Adipocyte (in vitro differentiated cells): ENCODE results near the gene FBXL3.

Experiments
- DNase-seq: peaks from one replicate; pipeline ENCODE4 v3.0.0-alpha.2; 2015; ENCODE audit warnings: low read depth
- H3K27me3 ChIP-seq: replicated peaks from 2 replicates; pipeline ENCODE4 v1.7.0; 2013; ENCODE audit warnings: mild to moderate bottlenecking, low read length, moderate library complexity; ENCODE audit not compliant: control insufficient read depth, insufficient read depth
- H3K36me3 ChIP-seq: 2 replicates; pipeline ENCODE4 v1.7.0; 2013; ENCODE audit warnings: low read length, mild to moderate bottlenecking, moderate library complexity; ENCODE audit not compliant: control insufficient read depth, insufficient read depth, severe bottlenecking
- H3K4me1 ChIP-seq: 2 replicates; pipeline ENCODE4 v1.7.0; 2013; ENCODE audit warnings: mild to moderate bottlenecking, low read length, moderate library complexity; ENCODE audit not compliant: control insufficient read depth, insufficient read depth
- H3K4me3 ChIP-seq: 2 replicates; pipeline ENCODE4 v1.7.0; 2013; ENCODE audit warnings: mild to moderate bottlenecking, low read length, moderate library complexity
- H3K9ac ChIP-seq: 2 replicates; pipeline ENCODE4 v1.7.0; 2013; ENCODE audit warnings: mild to moderate bottlenecking, low read length, moderate library complexity
- H3K9me3 ChIP-seq: 2 replicates; pipeline ENCODE4 v1.7.0; 2013; ENCODE audit warnings: mild to moderate bottlenecking, low read length, moderate library complexity; ENCODE audit not compliant: control insufficient read depth

Gene FBXL3

DNA sequence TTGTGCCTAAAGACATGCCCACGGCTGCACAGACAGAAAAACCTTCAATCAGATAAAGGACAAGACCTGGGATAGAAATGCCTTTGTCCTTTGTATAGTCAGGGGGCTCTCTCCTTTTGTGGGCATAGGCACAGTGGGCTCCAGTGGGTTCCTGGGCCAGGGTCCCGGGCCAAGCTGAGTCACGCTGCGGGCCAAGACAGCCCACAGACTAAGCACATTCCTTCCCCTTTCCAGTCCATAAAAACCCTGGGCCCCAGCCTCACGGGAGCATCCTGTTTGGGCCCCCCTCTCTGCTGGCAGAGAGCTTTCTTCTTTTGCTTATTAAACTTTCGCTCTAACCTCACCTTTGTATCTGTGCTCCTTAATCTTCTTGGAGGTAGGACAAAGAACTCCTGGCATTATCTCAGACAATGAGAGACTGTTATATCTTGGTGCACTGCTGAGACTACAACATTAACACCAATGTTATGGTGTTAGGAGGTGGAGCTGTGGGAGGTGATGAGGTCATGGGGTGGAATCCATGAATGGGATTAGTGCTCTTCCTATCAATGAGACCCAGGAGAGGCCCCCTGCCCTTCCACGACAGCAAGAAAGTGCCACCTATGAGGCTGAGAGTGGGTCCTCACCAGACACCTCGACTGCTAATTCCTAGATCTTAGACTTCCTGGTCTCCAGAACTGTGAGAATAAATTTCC, 20.8 kb upstream of the FBXL3 start:
- no peaks in the 10 kb centered on the region for H3K27me3 ChIP-seq
- no peak for DNase-seq
- no peaks in the 10 kb centered on the region for H3K9me3 ChIP-seq
- peaks cover 100% of the 10 kb centered on the region for H3K36me3 ChIP-seq
- H3K9ac ChIP-seq: no peak overlapping the region
- H3K4me3 ChIP-seq: no peak overlapping the region
- peaks cover 7% of the 10 kb centered on the region for H3K4me1 ChIP-seq

DNA sequence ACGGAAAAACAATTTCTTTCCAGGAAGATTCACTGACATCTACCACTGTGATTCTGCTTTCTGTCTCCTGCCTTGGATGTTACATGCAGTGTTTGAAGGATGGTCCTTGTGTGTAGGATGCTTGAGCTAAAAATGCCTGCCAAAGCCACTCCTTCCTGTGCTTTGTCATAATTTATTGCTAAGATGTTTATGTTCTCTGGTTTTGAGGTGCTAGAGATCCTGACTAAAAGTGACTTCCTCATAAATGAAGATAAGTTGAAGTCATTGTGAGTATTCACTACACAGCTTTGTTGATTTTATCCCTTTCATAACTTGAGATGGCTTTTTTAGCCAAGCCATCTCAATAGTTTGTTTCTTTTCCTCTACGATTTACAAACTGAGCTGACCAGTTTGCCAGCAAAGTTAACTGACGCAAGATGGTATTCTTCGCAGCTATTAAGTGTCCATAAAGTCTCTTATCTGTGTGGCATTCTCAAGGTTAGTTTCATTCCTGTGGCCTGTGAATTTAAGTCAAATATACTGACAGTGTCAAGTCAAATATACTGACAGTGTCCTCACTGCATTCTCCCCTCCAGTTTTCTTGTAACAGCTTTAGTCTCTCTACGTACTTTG, 15.7 kb upstream of the FBXL3 start:
- peaks cover 62% of the 10 kb centered on the region for H3K36me3 ChIP-seq
- H3K4me1 ChIP-seq: no peaks in the 10 kb centered on the region
- no peak overlapping the region for H3K4me3 ChIP-seq
- H3K9me3 ChIP-seq: no peaks in the 10 kb centered on the region
- H3K27me3 ChIP-seq: no peaks in the 10 kb centered on the region
- DNase-seq: no peak
- H3K9ac ChIP-seq: no peak overlapping the region

DNA sequence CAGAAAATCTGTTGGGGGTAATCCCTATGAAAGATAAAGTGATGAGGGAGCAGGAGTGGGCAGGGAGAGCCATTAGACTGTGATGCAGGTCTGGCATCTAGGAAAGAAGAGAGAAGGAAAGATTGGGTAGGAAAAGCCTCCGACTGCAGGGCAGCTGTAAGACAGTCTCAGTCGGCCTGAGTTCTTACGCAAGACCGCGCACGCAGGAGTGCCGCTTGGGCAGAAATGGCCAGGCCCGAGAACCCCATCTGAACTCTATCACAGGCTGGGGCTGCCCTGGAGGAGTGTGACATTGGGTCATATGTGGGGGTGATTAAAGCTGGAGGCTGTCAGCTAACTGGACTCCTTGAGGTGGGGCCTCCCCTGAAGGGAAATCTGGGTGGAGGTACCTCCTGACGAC, 13.9 kb upstream of the FBXL3 start:
- Histone ChIP-seq H3K36me3 (peaks cover 43% of the 10 kb centered on the region), H3K9ac (no peak overlapping the region), H3K4me3 (no peak overlapping the region), H3K9me3 (no peaks in the 10 kb centered on the region), H3K4me1 (no peaks in the 10 kb centered on the region), H3K27me3 (no peaks in the 10 kb centered on the region)
- no peak for DNase-seq

DNA sequence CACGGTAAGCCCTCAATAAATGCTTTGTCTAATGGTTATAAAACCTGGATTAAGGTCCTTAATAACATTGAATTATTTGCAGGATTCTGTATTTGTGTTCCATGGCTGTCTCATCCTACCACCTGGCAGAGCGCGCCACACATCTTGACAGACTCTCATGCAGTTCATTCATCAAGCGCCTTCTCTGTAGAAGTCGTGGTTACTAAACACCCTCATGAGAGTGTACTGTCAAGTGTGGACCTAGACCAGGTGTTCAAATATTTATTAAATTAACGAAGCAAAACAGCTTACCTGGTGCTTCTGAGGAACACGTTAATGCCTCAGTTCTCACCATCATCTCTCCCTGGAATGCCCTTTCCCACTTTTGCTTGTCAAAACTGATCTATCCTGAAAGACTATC, 13.1 kb upstream of the FBXL3 start:
- H3K9me3 ChIP-seq: no peaks in the 10 kb centered on the region
- peaks cover 2% of the 10 kb centered on the region for H3K4me1 ChIP-seq
- peaks cover 36% of the 10 kb centered on the region for H3K36me3 ChIP-seq
- DNase-seq: no peak
- no peaks in the 10 kb centered on the region for H3K27me3 ChIP-seq
- H3K9ac ChIP-seq: no peak overlapping the region
- no peak overlapping the region for H3K4me3 ChIP-seq

DNA sequence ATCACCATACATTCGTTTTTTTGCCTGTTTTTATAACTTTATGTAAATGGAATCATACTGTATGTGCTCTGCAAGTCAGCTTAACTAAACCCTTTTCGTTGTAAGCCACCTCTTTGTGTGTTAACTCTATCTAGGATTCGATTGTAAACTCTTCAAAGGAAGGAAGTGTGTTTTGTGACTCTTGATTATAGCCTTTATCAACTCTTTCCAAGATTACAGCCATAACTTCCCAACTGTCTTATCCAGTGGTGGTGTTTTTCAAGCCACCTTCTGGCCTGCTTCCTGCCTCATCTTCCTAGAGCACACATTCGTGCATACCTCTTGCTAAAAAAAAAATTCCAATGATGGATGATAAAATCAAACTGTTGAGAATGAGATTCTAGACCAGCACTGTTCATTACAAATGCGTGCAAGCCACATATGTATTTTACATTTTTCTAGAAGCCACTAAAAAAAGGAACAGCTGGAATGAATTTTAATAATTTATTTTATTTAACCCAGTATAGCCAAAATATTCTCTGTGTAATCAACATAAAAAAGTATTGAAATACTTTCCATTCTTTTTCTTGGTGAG, 12.0 kb upstream of the FBXL3 start:
- H3K4me3 ChIP-seq: no peak overlapping the region
- H3K27me3 ChIP-seq: no peaks in the 10 kb centered on the region
- DNase-seq: no peak
- no peak overlapping the region for H3K9ac ChIP-seq
- peaks cover 25% of the 10 kb centered on the region for H3K36me3 ChIP-seq
- no peaks in the 10 kb centered on the region for H3K9me3 ChIP-seq
- peaks cover 13% of the 10 kb centered on the region for H3K4me1 ChIP-seq

DNA sequence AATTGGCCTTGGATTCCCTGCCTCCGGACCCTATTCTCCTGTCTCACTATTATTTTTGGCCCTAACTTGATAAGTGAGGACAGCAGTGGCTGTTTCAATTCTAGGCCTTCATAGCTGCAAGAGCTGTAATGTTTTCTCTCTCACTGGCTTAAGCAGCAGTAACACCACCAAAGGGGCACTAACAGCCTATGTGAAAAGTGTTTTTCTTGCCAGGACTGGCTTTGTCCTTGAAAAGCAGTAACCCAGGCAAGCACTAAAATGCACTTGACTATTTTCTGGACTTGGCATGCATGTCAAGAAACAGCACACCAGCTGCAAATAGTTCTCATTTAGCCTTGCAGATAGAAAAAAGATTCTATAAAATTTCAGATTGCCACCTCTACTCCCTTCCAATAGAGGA, 9.3 kb upstream of the FBXL3 start:
- H3K9ac ChIP-seq: no peak overlapping the region
- H3K9me3 ChIP-seq: no peaks in the 10 kb centered on the region
- H3K36me3 ChIP-seq: peaks cover 2% of the 10 kb centered on the region
- no peak for DNase-seq
- H3K27me3 ChIP-seq: no peaks in the 10 kb centered on the region
- H3K4me3 ChIP-seq: no peak overlapping the region
- H3K4me1 ChIP-seq: peaks cover 15% of the 10 kb centered on the region

DNA sequence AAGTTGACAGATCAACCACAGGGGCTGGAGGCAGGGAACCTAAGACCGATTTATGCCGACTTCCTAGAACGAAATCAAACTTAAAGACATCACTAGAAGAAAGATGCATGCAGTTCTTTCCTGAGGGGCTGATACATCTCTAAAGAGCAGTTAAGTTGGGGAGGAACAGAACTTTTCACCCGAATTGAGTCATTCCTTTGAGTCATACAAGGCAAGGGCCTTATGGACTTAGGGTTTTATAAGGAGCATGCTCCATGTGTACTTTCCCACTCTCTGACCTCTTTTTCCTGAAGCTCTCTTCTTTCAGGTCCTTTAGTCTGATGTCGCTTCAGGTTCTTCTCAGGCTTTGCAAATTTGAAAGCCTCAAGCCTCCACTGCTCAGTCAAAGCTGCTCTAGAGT, 7.9 kb upstream of the FBXL3 start:
- H3K9me3 ChIP-seq: no peaks in the 10 kb centered on the region

DNA sequence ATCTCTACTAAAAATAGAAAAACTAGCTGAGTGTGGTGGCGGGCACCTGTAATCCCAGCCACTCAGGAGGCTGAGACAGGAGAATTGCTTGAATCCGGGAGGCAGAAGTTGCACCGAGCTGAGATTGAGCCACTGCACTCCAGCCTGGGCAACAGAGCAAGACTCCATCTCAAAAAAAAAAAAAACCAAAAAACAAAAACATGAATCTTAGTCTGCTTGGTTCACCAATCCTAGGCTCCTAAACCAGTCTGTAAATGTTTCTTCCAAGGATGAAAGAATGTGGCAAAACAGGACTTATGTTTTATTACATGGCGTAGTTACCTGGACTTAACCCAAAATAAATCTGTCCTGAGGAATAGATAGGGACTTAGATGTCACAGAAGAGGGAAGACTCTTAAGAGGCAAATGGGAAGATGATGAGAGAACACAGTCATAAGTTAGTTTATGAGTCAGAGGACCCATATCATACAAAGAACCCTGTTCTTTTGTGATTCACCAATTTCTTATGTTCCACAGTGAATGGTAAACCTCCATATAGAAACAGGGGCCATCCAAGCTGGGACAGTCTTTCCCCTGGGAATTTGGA, 6.9 kb upstream of the FBXL3 start:
- Histone ChIP-seq H3K9ac (no peak overlapping the region), H3K4me3 (no peak overlapping the region), H3K36me3 (no peaks in the 10 kb centered on the region), H3K4me1 (peaks cover 15% of the 10 kb centered on the region), H3K9me3 (no peaks in the 10 kb centered on the region), H3K27me3 (no peaks in the 10 kb centered on the region)
- DNase-seq: no peak

More for the DNA sequence above, 7.9 kb upstream of the FBXL3 start:
- Histone ChIP-seq H3K36me3 (no peaks in the 10 kb centered on the region), H3K27me3 (no peaks in the 10 kb centered on the region), H3K4me1 (peaks cover 15% of the 10 kb centered on the region), H3K4me3 (no peak overlapping the region), H3K9ac (no peak overlapping the region)
- DNase-seq: peak; percentile 11

DNA sequence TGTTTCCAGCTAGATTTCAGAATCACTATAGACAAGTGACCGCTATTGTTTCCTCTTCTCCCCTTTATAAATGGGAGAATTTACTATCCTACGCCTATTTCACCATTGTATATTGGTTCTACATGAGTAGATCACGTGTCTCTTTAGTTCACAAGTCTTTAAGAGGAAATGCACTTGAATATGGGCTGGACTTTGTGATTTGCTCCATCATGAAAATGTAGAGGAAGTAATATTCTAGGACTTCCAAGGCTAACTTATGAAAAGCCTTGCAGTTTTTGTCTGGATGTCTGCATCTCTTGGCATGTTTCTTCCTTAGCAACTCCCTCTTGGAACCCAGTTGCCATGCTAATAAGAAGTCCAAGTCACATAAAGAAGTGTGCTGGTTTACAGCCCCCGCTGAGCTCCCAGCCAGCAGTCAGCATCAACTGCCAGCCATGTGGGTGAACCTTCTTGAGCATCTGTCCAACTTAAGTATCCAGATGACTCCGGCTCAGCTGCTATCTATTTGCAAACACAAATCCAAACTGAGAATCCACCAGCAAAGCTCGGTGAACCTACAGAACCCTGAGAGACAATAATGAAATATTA, 4.8 kb upstream of the FBXL3 start:
- H3K36me3 ChIP-seq: no peaks in the 10 kb centered on the region
- peaks cover 27% of the 10 kb centered on the region for H3K4me1 ChIP-seq
- no peak for DNase-seq
- H3K4me3 ChIP-seq: no peak overlapping the region
- no peaks in the 10 kb centered on the region for H3K9me3 ChIP-seq
- no peaks in the 10 kb centered on the region for H3K27me3 ChIP-seq
- H3K9ac ChIP-seq: no peak overlapping the region

DNA sequence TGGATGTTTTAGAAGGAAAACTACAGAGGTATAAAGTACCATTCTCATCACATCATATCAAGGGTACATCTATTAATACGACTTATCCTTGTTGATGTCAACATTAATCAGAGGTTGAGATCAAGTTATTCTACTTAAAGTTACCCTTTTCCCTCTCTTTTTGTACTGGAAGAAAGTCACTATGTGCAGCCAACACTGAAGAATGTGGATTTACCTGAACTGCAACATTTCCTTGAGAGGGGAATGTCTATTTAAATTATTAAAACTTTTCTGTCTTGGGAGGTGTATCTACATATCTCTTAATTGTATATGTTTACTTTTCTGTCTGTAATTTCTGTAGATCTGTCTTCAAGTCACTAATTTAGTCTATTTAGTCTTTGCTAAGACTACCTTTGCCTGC, 2.5 kb upstream of the FBXL3 start:
- peaks cover 28% of the 10 kb centered on the region for H3K4me1 ChIP-seq
- H3K9ac ChIP-seq: no peak overlapping the region
- no peaks in the 10 kb centered on the region for H3K27me3 ChIP-seq
- no peak for DNase-seq
- H3K36me3 ChIP-seq: no peaks in the 10 kb centered on the region
- H3K4me3 ChIP-seq: no peak overlapping the region
- no peaks in the 10 kb centered on the region for H3K9me3 ChIP-seq

DNA sequence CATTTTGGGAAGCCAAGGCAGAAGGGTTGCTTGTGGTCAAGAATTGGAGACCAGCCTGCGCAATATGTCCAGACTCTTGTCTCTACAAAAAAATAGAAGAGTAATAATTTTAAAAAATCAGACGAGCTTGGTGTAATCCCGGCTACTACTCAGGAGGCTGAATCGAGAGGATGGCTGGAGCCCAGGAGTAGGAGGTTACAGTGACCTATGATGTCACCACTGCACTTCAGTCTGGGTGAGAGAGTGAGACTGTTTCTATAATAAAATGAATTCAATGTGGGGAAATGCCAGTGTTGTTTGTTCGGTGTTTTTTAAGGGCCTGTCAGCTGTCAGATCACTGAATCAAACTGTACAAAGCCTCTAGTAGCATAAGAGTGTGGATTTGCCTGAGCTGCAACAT, 1.2 kb upstream of the FBXL3 start:
- DNase-seq: peak; percentile 24
- peak overlapping the region; percentile 97 for H3K4me3 ChIP-seq

More for the DNA sequence above, 1.2 kb upstream of the FBXL3 start:
- Histone ChIP-seq H3K9ac (peak overlapping the region; percentile 89), H3K36me3 (no peaks in the 10 kb centered on the region), H3K9me3 (no peaks in the 10 kb centered on the region), H3K4me1 (peaks cover 33% of the 10 kb centered on the region), H3K27me3 (no peaks in the 10 kb centered on the region)
